Esophagus (tissue), 2 donors: Measurements from ENCODE around the gene CEP44. TPM values are rescaled to one million over a fixed set of nuclear protein-coding genes. Genes with fewer than 3 reads are reported as not detected.
"Not testable (repeated sequence)": the region's sequence is repeated elsewhere in the genome, so short reads cannot be mapped to it uniquely, and the experiment has no call there.

Experiments
- H3K27ac ChIP-seq, 2 donors: one replicate each; pipeline ENCODE4 v1.5.1; 2013; ENCODE audit warnings: low read depth in 2 of 2, mild to moderate bottlenecking in 2 of 2, inconsistent platforms in 1 of 2, low read length in 1 of 2, moderate library complexity in 1 of 2
- H3K27me3 ChIP-seq, 2 donors: one replicate each; pipeline ENCODE4 v1.6.1; 2013; ENCODE audit warnings: low read length in 2 of 2, control low read depth in 1 of 2, mild to moderate bottlenecking in 1 of 2; ENCODE audit not compliant: insufficient read depth in 2 of 2, control insufficient read depth in 1 of 2
- H3K36me3 ChIP-seq, 2 donors: one replicate each; pipeline ENCODE4 v1.6.1; 2013; ENCODE audit warnings: low read length in 1 of 2; ENCODE audit not compliant: control insufficient read depth in 2 of 2, insufficient read depth in 2 of 2
- H3K4me1 ChIP-seq, 2 donors: one replicate each; pipeline ENCODE4 v1.6.1; 2013; ENCODE audit warnings: low read length in 1 of 2; ENCODE audit not compliant: control insufficient read depth in 2 of 2, insufficient read depth in 2 of 2
- H3K4me3 ChIP-seq, 2 donors: one replicate each; pipeline ENCODE4 v1.5.1; 2013; ENCODE audit warnings: low read length in 2 of 2, mild to moderate bottlenecking in 2 of 2, low read depth in 1 of 2, moderate library complexity in 1 of 2
- H3K9me3 ChIP-seq, 2 donors: one replicate each; pipeline ENCODE4 v1.6.1; 2013; ENCODE audit warnings: mild to moderate bottlenecking in 2 of 2, low read depth in 1 of 2, low read length in 1 of 2, moderate library complexity in 1 of 2; ENCODE audit not compliant: control insufficient read depth in 2 of 2, insufficient read depth in 1 of 2
- WGBS, 2 donors: extraction: QIAGEN DNeasy Blood & Tissue Kit; methylation state at CpG; one replicate each; pipeline ENCODE4 v1.1.7; 2013; 5-methylcytosine and 5-hydroxymethylcytosine counted together
- polyA plus RNA-seq, 2 donors: library from polyadenylated mRNA; stranded (reverse); fragments of 200-250 nt; gene quantifications; one replicate each; pipeline ENCODE4 v1.2.3, GENCODE V29; 2013
- donor health status: healthy with polysubstance abuse.
- donor health status: Bipolar disorder and iron deficiency.

The CEP44 gene
- polyA plus RNA-seq, 2 donors = 4.5 to 5.9 TPM

DNA sequence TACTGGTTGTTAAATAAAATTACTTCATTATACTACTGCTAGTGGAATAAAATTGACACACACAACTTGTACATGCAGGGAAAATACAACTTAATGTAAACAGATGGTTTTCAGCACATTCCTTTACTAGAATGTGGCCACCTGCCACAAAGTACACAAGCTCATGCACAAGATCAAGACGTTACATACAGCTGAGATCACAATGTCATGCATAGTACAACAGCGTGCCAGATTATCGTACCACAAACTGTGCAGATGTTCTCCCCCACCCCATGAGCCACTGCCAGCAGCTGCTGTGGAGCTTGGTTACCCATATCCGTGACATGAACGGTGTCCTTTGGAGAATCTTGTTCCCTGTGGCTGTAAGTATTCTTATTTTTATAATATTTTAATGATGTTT is 27.9 kb upstream of the CEP44 start:
- Histone ChIP-seq H3K4me1 (no peaks in the 10 kb centered on the region), H3K36me3 (peaks cover 0 to 2% of the 10 kb centered on the region in 2 donors), H3K4me3 (no peak overlapping the region), H3K27ac (no peak overlapping the region), H3K9me3 (no peaks in the 10 kb centered on the region), H3K27me3 (no peaks in the 10 kb centered on the region)
- 85 to 88% methylated on average over 5 of the region's 5 CpGs for WGBS, 2 donors

DNA sequence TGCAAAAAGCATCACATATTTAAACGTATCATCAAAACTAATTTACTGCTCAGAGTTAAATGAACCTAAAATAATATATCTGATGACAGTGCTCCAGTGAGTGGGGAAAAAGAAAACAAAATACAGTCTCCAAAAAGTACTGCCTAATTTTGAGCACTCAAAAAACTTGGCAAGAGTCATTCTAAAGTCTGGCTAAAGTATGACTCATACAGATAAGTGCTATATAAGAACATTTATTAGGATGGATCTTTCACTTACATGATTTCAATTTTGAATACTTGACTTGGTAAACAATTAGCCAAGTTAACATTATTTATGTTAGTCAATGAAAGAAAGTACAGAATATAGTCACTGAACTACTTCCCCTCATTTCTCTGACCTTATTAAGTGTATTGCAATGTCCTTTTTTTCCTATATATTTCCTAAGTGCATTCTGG is 27.4 kb upstream of the CEP44 start:
- H3K27me3 ChIP-seq = no peaks in the 10 kb centered on the region
- H3K4me3 ChIP-seq = no peak overlapping the region
- H3K27ac ChIP-seq = no peak overlapping the region
- H3K9me3 ChIP-seq = no peaks in the 10 kb centered on the region
- 81 to 92% methylated on average over 1 of the region's 1 CpG for WGBS, 2 donors
- H3K4me1 ChIP-seq = no peaks in the 10 kb centered on the region
- peaks cover 0 to 2% of the 10 kb centered on the region in 2 donors for H3K36me3 ChIP-seq

DNA sequence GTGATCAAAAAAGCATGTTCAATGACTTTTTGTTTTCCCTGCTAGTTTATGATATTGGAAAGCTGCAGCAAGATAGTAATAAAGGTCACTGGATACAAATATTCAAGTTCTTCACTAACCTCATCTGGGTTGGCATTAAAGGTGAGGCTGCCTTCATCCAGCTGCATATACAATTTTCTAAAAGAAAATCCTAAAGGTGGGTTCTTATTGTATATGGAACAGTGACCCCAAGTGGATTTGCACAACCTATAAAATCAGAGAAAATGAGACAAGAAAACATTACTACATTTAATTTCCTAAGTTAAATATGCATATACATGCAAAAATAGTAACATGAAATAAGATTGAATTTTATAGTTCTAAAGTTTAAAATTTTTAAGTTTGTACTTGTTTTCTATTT is 24.1 kb upstream of the CEP44 start:
- H3K27ac ChIP-seq = no peak overlapping the region
- peaks cover 0 to 2% of the 10 kb centered on the region in 2 donors for H3K36me3 ChIP-seq
- H3K4me3 ChIP-seq = no peak overlapping the region
- H3K9me3 ChIP-seq = no peaks in the 10 kb centered on the region
- H3K4me1 ChIP-seq = no peaks in the 10 kb centered on the region
- H3K27me3 ChIP-seq = no peaks in the 10 kb centered on the region

DNA sequence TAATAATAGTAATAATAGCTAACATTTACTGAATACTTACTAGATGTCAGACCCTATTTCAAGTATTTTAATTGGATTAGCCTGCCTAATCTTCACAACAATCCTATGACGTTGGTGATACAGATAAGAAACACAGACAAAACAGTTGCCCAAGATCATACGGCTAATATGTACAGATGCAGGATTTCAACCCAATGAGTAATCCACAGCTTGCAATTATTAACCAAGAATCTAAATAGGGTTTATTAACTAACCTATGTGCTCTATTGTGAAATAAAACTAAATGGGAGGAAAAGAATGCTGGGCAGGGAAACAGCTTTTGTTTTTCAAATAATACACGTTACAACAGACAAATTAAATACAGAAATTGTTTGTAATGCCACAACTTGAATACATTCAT is 23.6 kb upstream of the CEP44 start:
- Histone ChIP-seq H3K4me1 (no peaks in the 10 kb centered on the region), H3K27me3 (no peaks in the 10 kb centered on the region), H3K36me3 (peaks cover 0 to 2% of the 10 kb centered on the region in 2 donors), H3K27ac (no peak overlapping the region), H3K4me3 (no peak overlapping the region), H3K9me3 (no peaks in the 10 kb centered on the region)
- WGBS, 2 donors = 33 to 42% methylated on average over 3 of the region's 3 CpGs

DNA sequence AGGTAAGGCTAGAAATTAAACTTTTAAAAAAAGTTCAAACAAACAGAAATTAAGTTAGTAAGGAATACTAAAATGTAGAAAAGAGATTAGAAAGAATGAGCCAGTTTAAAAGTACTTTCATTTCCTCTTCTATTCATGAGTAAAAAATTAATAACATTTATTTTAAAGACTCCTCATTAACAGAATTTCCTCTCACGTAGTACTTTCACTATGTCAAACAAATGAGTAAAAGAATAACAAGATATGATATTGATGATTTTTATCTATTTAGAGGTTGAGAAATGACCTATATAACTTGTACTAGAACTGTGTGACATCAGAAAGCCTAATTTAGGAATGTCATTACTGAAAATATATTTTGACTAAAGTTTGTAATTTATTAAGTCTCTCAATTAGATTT is 22.3 kb upstream of the CEP44 start:
- H3K27ac ChIP-seq, H3K27me3 ChIP-seq, H3K4me3 ChIP-seq, H3K4me1 ChIP-seq, H3K36me3 ChIP-seq, H3K9me3 ChIP-seq: not testable (repeated sequence)
- 50 to 73% methylated on average over 1 of the region's 1 CpG for WGBS, 2 donors

DNA sequence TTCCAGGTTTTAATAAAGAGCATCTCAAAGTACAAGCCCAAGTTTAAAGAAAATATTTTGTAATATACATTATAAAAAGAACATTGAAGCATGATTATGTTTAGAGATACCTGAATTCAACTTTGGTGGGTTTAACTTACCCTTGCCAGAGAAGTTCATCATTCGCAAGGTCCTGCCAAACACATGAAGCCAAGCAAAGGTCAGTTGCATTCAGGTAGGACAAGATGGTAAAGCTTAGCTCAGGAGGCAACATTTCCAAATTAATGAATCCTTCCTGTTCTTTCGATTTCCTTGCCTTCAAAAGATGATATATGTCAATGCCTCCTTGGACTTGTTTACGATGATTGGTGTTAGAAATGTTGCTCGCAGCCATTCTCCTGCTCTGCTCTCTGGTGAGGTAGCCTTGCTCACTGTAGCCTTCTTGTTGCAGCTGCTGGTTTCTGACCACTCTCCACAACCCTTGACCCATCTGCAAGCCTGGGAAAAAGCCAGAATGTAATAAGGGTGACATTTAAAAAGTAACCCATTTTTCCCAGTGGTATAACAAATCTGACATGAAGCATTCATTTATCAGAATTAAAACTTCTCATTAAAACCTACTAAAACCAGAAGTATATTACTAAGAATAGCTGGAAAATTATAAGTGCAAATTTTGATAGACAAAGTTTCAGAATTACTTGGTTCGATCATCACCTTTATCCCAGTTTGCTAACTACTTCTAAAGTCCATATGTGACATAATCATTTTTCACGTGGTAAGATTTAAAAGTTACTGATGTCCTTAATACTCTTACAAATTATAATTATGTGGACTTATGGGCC is 20.9 kb upstream of the CEP44 start:
- H3K36me3 ChIP-seq = no peaks in the 10 kb centered on the region
- H3K27ac ChIP-seq = no peak overlapping the region
- no peak overlapping the region for H3K4me3 ChIP-seq
- no peaks in the 10 kb centered on the region for H3K4me1 ChIP-seq
- no peaks in the 10 kb centered on the region for H3K9me3 ChIP-seq
- 86 to 90% methylated on average over 6 of the region's 6 CpGs for WGBS, 2 donors
- H3K27me3 ChIP-seq = no peaks in the 10 kb centered on the region

DNA sequence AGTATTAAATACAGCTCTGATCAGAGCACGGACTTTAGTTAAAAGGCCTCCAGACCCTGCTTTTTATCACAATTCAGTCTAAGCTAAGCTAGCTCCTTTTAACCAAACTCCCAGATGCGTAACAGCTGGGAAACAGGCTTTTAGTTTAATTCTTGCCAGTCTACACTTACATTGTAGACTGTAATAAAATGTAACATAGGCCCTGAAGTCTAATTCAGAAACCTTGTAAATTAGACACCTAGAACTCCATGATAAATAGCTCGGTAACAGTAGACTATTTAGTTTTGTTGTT is 20.3 kb upstream of the CEP44 start:
- Histone ChIP-seq H3K4me3 (no peak overlapping the region), H3K4me1 (no peaks in the 10 kb centered on the region), H3K36me3 (no peaks in the 10 kb centered on the region), H3K9me3 (no peaks in the 10 kb centered on the region), H3K27me3 (no peaks in the 10 kb centered on the region), H3K27ac (no peak overlapping the region)
- 91 to 94% methylated on average over 3 of the region's 3 CpGs for WGBS, 2 donors

DNA sequence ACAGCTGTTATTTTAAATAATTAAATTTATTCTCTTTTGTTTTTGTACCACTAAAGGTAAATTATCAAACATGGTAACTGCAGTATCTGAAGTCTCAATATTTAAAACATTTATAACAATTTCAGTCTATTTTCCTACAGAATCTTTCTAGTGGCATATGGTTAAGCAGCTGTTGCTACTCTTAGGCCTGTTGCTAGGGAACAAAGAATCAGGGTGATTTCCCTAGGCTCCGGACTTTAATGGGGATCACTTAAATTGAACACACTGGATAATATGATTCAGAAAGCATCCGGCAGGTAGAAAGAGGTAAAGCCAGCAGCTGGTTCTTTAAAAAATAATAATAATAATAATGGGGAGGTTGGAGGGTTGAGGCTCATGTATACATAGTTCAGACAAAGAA is 17.8 kb upstream of the CEP44 start:
- H3K27ac ChIP-seq = no peak overlapping the region
- 62 to 64% methylated on average over 2 of the region's 2 CpGs for WGBS, 2 donors
- no peaks in the 10 kb centered on the region for H3K9me3 ChIP-seq
- H3K4me3 ChIP-seq = no peak overlapping the region
- no peaks in the 10 kb centered on the region for H3K4me1 ChIP-seq
- no peaks in the 10 kb centered on the region for H3K36me3 ChIP-seq
- H3K27me3 ChIP-seq = no peaks in the 10 kb centered on the region

DNA sequence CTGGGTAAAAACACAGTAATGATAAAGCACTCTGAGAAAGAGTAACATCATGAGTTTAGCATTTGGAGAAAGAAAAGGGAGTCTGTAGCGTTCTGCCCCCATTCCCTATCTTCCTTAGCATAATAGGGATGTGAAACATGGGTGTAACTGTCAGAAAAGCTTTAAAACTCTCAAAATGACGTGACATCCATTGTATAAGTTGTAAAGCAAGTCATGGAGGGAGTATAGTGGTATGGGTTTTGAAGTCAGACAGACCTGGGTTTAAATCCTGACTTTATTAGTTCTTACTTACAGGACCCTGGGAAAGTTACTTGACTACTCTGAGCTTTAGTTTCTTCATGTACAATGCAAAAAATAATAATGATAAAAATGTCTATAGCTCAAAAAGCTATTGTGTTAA is 17.3 kb upstream of the CEP44 start:
- Histone ChIP-seq H3K4me1 (no peaks in the 10 kb centered on the region), H3K27ac (no peak overlapping the region), H3K9me3 (no peaks in the 10 kb centered on the region), H3K4me3 (no peak overlapping the region), H3K27me3 (no peaks in the 10 kb centered on the region), H3K36me3 (no peaks in the 10 kb centered on the region)
- 86 to 89% methylated on average over 2 of the region's 2 CpGs for WGBS, 2 donors

DNA sequence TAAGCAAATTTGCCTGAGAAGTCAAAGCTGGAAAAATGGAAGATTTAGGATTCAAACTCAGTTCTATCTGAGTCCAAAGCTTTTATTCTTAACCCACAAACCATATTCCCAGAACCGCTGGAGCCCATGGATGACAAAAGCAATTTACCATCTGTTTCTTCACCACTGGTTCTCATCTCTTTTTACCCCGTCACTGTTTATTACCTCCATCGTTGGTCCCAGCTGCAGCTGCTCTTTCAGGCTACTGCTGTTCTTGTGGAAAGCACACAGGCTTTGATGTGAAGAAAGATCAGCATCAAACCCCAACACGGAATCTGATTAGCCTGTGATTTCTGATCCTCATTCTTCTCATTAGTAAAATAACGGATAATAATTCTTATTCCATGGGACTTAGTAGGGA is 9.8 kb upstream of the CEP44 start:
- WGBS, 2 donors = 86% methylated on average over 5 of the region's 5 CpGs
- no peak overlapping the region for H3K4me3 ChIP-seq
- H3K4me1 ChIP-seq = no peaks in the 10 kb centered on the region
- H3K36me3 ChIP-seq = no peaks in the 10 kb centered on the region
- no peak overlapping the region for H3K27ac ChIP-seq
- H3K27me3 ChIP-seq = no peaks in the 10 kb centered on the region
- H3K9me3 ChIP-seq = no peaks in the 10 kb centered on the region
